HG03432 (cell line): Measurements from ENCODE around the gene PRSS37.
"Not testable (repeated sequence)": the region's sequence is repeated elsewhere in the genome, so short reads cannot be mapped to it uniquely, and the experiment has no call there.

Experiments
- ATAC-seq: cut with Tn5 transposase; IDR thresholded peaks from one replicate; pipeline ENCODE4 v1.9.1; 2021; ENCODE audit warnings: mild to moderate bottlenecking, moderate library complexity; ENCODE audit not compliant: unreplicated experiment

The PRSS37 gene

GRCh38 chr7:141841385-141841784, at the start of gene PRSS37:
Gene PRSS37 (minus strand): TSS chr7:141841485. CDS start chr7:141841049, 436 bp downstream.
- ATAC-seq: no peak

GRCh38 chr7:141889321-141889720, 48.0 kb upstream of the PRSS37 start:
- no peak for ATAC-seq

GRCh38 chr7:141884539-141885225, 43.4 kb upstream of the PRSS37 start:
- peak; percentile 91 for ATAC-seq

GRCh38 chr7:141880960-141881359, 39.7 kb upstream of the PRSS37 start:
- ATAC-seq: no peak

GRCh38 chr7:141877365-141877764, 36.1 kb upstream of the PRSS37 start:
- no peak for ATAC-seq

- ATAC-seq: no peak
Observed at GRCh38 chr7:141876371-141876770, 35.1 kb upstream of the PRSS37 start.

- no peak for ATAC-seq
Observed at GRCh38 chr7:141875453-141875852, 34.2 kb upstream of the PRSS37 start.

- no peak for ATAC-seq
Observed at GRCh38 chr7:141874787-141875186, 33.5 kb upstream of the PRSS37 start.

GRCh38 chr7:141872931-141873330, 31.6 kb upstream of the PRSS37 start:
- peak; percentile 52 for ATAC-seq

GRCh38 chr7:141866974-141867373, 25.7 kb upstream of the PRSS37 start:
- no peak for ATAC-seq

- no peak for ATAC-seq
Observed at GRCh38 chr7:141864765-141865447, 23.6 kb upstream of the PRSS37 start.

- ATAC-seq: no peak
Observed at GRCh38 chr7:141860207-141860606, 18.9 kb upstream of the PRSS37 start.

GRCh38 chr7:141847996-141848395, 6.7 kb upstream of the PRSS37 start:
- ATAC-seq: no peak

GRCh38 chr7:141844256-141844655, 3.0 kb upstream of the PRSS37 start:
- ATAC-seq: no peak

- no peak for ATAC-seq
Observed at GRCh38 chr7:141842904-141843303, 1.6 kb upstream of the PRSS37 start.

- no peak for ATAC-seq
Observed at GRCh38 chr7:141840708-141841107, 577 bp downstream of the PRSS37 start.

- no peak for ATAC-seq
Observed at GRCh38 chr7:141839256-141839655, 2.0 kb downstream of the PRSS37 start.

GRCh38 chr7:141838581-141838980, 2.7 kb downstream of the PRSS37 start:
- no peak for ATAC-seq

GRCh38 chr7:141837683-141838082, 3.6 kb downstream of the PRSS37 start:
- no peak for ATAC-seq

GRCh38 chr7:141822432-141822831, 18.9 kb downstream of the PRSS37 start:
- ATAC-seq: not testable (repeated sequence)

GRCh38 chr7:141820067-141820466, 21.2 kb downstream of the PRSS37 start:
- ATAC-seq: no peak

- no peak for ATAC-seq
Observed at GRCh38 chr7:141792526-141792925, 48.8 kb downstream of the PRSS37 start.
